ENCODE data around the gene XG. TPM values are rescaled to one million over a fixed set of nuclear protein-coding genes. Genes with fewer than 3 reads are reported as not detected.

The XG gene
- total and polyA plus RNA-seq, 2 of the 8 experiments (the other 6 are each of a cell fraction or from before 2014, with no cell fraction given): 0.33 to 0.78 TPM

- no peaks in the 10 kb centered on the region for H3K23me2 ChIP-seq (ENCODE audit: low read depth, low read length)
- POLR2A ChIA-PET (ENCODE audit: partially characterized antibody): interaction anchor here (1.0 to 1.2 kb wide), 2 partner anchors 13 to 16 kb away, joined by 3 read pairs; no protein-coding TSS in a partner anchor
- H3K4me1 ChIP-seq (replicated peaks in 1 of 4; ENCODE audit: control insufficient read depth in 3 of 4, insufficient read depth in 4 of 4, low read length in 3 of 4): no peaks in the 10 kb centered on the region
- CTCF ChIA-PET (ENCODE audit: partially characterized antibody): interaction anchor here (0.7 kb wide), 1 partner anchor 12 kb away, joined by 3 read pairs; no protein-coding TSS in a partner anchor
- no peak overlapping the region for H3K14ac ChIP-seq (ENCODE audit: insufficient read length)
- H2BK5ac ChIP-seq (ENCODE audit: low read depth, low read length): no peak overlapping the region
- H3K9me3 ChIP-seq (ENCODE audit: insufficient read depth in 2 of 2, low read depth in 1 of 2, low read length in 1 of 2): no peaks in the 10 kb centered on the region
- DNase-seq (ENCODE audit: low read depth in 1 of 2, low spot score in 2 of 2) (no peak), FAIRE-seq (no peak)
- no peak overlapping the region for H2AFZ ChIP-seq (ENCODE audit: low read length)
- no peak overlapping the region for H2BK12ac ChIP-seq (ENCODE audit: low read depth, low read length)
- H3K4me3 ChIP-seq (ENCODE audit: extremely low read depth in 1 of 4, insufficient read depth in 2 of 4, low read depth in 3 of 4, low read length in 4 of 4): no peak overlapping the region
- H4K5ac ChIP-seq (ENCODE audit: insufficient read length, low read depth, low read length): no peak overlapping the region
- H2BK20ac ChIP-seq (ENCODE audit: low read length): no peak overlapping the region
- H4K91ac ChIP-seq (replicated peaks; ENCODE audit: insufficient read length, low read length): no peak overlapping the region
- 62% methylated on average over 7 of the region's 9 CpGs; no CpG with 5 or more reads in 1 of the 2 experiments for whole genome bisulfite sequencing, 2 experiments (ENCODE audit: extremely low coverage in 1 of 2, insufficient coverage in 1 of 2, insufficient read length in 1 of 2, insufficient replicate concordance in 2 of 2, low coverage in 1 of 2, low lambda C conversion rate in 2 of 2, missing lambda C conversion rate in 1 of 2)
- no peak overlapping the region for H3K56ac ChIP-seq (replicated peaks; ENCODE audit: insufficient read length, low read depth, low read length)
- no peaks in the 10 kb centered on the region for H3K79me2 ChIP-seq (ENCODE audit: control insufficient read depth in 1 of 2, insufficient read depth in 2 of 2, low read length in 2 of 2)
- no peak overlapping the region for H3K18ac ChIP-seq (ENCODE audit: extremely low read depth, low read length)
- H3K23ac ChIP-seq (ENCODE audit: insufficient read length): no peak overlapping the region
- no peaks in the 10 kb centered on the region for H4K20me1 ChIP-seq (replicated peaks in 1 of 2; ENCODE audit: control insufficient read depth in 1 of 2, insufficient read depth in 2 of 2, low read length in 2 of 2)
- no peak overlapping the region for H3K4me2 ChIP-seq (ENCODE audit: insufficient read depth in 1 of 2, low read depth in 2 of 2, low read length in 2 of 2)
- H3K9ac ChIP-seq (replicated peaks in 1 of 4; ENCODE audit: extremely low read depth in 1 of 4, low read depth in 3 of 4, low read length in 3 of 4): no peak overlapping the region
- H2AK5ac ChIP-seq (ENCODE audit: low read depth, low read length): no peak overlapping the region
- H3K4ac ChIP-seq (replicated peaks; ENCODE audit: insufficient read length, low read depth, low read length): no peak overlapping the region
- H3K27me3 ChIP-seq (replicated peaks in 1 of 4; ENCODE audit: control insufficient read depth in 3 of 4, extremely low read depth in 1 of 4, insufficient read depth in 3 of 4, low read length in 3 of 4): no peaks in the 10 kb centered on the region
- no peak overlapping the region for H3K27ac ChIP-seq (ENCODE audit: low read depth, low read length)
- no peaks in the 10 kb centered on the region for H3K79me1 ChIP-seq (ENCODE audit: low read depth, low read length)
- peaks cover 0 to 50% (median 26%) of the 10 kb centered on the region in 4 experiments for H3K36me3 ChIP-seq (ENCODE audit: control insufficient read depth in 2 of 4, insufficient read depth in 4 of 4, low read length in 3 of 4)
- H2BK15ac ChIP-seq (ENCODE audit: low read length): no peak overlapping the region
- no peak overlapping the region for H4K8ac ChIP-seq (ENCODE audit: extremely low read depth, insufficient read depth, low read length)
- H2BK120ac ChIP-seq (replicated peaks; ENCODE audit: low read depth, low read length): no peak overlapping the region
- no peak for TF ChIP-seq RFX5 (IDR thresholded peaks at IDR 0.05; ENCODE audit: borderline replicate concordance, low read depth, low read length)
- TF ChIP-seq POU5F1 (IDR thresholded peaks at IDR 0.05; ENCODE audit: low read depth, low read length): no peak
- no peak for TF ChIP-seq BACH1 (IDR thresholded peaks at IDR 0.05; ENCODE audit: low read length)
- TF ChIP-seq EGR1 (IDR thresholded peaks at IDR 0.05; ENCODE audit: borderline replicate concordance, low read depth, low read length): no peak
- no peak for TF ChIP-seq SRF (IDR thresholded peaks at IDR 0.05; ENCODE audit: low read depth, low read length)
- no peak for TF ChIP-seq SP1 (IDR thresholded peaks at IDR 0.05; ENCODE audit: low read depth, low read length)
- no peak for TF ChIP-seq FOSL1 (IDR thresholded peaks at IDR 0.05; ENCODE audit: insufficient read depth, low read depth, low read length)
- no peak for TF ChIP-seq BCL11A (IDR thresholded peaks at IDR 0.05; ENCODE audit: low read depth in 2 of 2, low read length in 2 of 2)
- TF ChIP-seq YY1 (IDR thresholded peaks at IDR 0.05; ENCODE audit: low read depth, low read length): no peak
- no peak for TF ChIP-seq CHD2 (IDR thresholded peaks at IDR 0.05; ENCODE audit: low read length)
These were observed 110.6 kb downstream of the XG start for GRCh38 chrX:2862404-2862803.
